ENCODE results near the gene BCORL1.

Gene BCORL1, protein sequence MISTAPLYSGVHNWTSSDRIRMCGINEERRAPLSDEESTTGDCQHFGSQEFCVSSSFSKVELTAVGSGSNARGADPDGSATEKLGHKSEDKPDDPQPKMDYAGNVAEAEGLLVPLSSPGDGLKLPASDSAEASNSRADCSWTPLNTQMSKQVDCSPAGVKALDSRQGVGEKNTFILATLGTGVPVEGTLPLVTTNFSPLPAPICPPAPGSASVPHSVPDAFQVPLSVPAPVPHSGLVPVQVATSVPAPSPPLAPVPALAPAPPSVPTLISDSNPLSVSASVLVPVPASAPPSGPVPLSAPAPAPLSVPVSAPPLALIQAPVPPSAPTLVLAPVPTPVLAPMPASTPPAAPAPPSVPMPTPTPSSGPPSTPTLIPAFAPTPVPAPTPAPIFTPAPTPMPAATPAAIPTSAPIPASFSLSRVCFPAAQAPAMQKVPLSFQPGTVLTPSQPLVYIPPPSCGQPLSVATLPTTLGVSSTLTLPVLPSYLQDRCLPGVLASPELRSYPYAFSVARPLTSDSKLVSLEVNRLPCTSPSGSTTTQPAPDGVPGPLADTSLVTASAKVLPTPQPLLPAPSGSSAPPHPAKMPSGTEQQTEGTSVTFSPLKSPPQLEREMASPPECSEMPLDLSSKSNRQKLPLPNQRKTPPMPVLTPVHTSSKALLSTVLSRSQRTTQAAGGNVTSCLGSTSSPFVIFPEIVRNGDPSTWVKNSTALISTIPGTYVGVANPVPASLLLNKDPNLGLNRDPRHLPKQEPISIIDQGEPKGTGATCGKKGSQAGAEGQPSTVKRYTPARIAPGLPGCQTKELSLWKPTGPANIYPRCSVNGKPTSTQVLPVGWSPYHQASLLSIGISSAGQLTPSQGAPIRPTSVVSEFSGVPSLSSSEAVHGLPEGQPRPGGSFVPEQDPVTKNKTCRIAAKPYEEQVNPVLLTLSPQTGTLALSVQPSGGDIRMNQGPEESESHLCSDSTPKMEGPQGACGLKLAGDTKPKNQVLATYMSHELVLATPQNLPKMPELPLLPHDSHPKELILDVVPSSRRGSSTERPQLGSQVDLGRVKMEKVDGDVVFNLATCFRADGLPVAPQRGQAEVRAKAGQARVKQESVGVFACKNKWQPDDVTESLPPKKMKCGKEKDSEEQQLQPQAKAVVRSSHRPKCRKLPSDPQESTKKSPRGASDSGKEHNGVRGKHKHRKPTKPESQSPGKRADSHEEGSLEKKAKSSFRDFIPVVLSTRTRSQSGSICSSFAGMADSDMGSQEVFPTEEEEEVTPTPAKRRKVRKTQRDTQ (N-terminal part only)

DNA sequence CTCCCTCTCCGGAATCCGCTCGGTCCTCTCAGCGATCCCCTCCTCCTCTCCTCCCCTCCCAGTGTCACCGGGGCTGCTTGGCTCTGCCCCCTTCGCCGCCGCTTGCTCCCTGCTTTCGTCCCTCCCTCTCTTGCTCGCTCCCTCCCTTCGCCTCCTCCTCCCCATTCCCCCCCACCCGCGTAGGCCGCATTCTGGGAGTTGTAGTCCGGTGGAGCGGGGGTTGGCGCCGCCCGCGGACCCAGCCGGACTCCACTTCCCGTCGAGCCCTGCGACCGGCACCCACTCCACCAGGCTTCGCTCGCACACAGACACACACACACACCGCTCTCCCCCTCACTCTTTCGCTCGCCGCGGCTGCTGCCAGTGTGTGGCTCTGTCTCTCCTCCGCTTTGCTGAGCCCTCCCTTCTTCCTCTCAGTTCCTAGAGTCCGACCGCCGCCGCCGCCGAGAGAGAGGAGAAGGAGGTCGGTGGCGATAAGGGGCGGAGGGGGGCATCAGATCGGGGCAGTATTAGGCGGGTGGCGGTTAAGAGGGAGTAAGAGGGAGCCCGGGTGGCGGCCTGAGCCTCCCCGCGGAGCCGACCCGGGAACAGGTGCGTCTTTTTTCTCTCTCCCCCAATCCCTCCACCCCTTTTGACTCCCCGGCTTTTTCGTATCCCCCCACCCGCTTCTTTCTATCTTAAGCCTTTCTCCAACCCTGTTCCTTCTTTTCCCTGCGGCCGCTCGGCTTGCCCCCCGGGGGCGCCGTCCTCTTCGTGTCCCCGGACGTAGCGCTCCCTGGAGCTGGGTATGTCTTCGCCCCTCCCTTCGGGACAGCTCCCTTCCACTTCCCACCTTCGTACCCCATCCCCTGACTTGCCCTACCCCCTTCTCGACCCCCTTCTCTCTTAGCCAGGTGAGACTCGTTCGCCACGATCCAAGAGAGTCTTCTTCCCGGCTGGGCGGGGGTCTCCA lies at the start of gene BCORL1:
Gene BCORL1, plus strand, starts transcription at position 336 of the 952 bp plus-strand sequence. CDS start 22,597 bp downstream, outside the sequence.
- H3K4me1 ChIP-seq (ENCODE audit: insufficient read depth, low read length) = peaks cover 26% of the 10 kb centered on the region
- no peaks in the 10 kb centered on the region for H3K36me3 ChIP-seq (ENCODE audit: insufficient read depth, low read length)
- H3K27ac ChIP-seq (ENCODE audit: low read length) = no peak within 1 kb of the TSS; the same call in 1 of the 2 replicates
- peak; percentile 93 for DNase-seq
- peaks cover 11% of the 10 kb centered on the region for H3K79me2 ChIP-seq (ENCODE audit: insufficient read depth, low read length)
- H3K27me3 ChIP-seq (ENCODE audit: insufficient read depth, low read length, poor library complexity) = peaks cover 14% of the 10 kb centered on the region
- H3K4me3 ChIP-seq (ENCODE audit: low read depth in 1 of 2, low read length in 2 of 2) = peak within 1 kb of the TSS; percentile 7 to 60; a peak in 2 of 4 replicates
- H3K9me3 ChIP-seq (ENCODE audit: insufficient read depth, low read length, severe bottlenecking) = no peaks in the 10 kb centered on the region
- H2AFZ ChIP-seq (ENCODE audit: low read depth, low read length) = peak within 1 kb of the TSS; percentile 56
- no peak within 1 kb of the TSS; the same call in 1 of the 2 replicates for H3K4me2 ChIP-seq (ENCODE audit: insufficient read depth, low read length)
- 0 out of 2 replicates have a peak within 1 kb of the TSS, but pooled peaks have one; percentile 53 for H3K9ac ChIP-seq (ENCODE audit: low read depth, low read length)
- no peak for TF ChIP-seq EZH2 (IDR thresholded peaks at IDR 0.05; ENCODE audit: borderline replicate concordance, low read depth, low read length, severe bottlenecking)
- TF ChIP-seq, protein P1, sequence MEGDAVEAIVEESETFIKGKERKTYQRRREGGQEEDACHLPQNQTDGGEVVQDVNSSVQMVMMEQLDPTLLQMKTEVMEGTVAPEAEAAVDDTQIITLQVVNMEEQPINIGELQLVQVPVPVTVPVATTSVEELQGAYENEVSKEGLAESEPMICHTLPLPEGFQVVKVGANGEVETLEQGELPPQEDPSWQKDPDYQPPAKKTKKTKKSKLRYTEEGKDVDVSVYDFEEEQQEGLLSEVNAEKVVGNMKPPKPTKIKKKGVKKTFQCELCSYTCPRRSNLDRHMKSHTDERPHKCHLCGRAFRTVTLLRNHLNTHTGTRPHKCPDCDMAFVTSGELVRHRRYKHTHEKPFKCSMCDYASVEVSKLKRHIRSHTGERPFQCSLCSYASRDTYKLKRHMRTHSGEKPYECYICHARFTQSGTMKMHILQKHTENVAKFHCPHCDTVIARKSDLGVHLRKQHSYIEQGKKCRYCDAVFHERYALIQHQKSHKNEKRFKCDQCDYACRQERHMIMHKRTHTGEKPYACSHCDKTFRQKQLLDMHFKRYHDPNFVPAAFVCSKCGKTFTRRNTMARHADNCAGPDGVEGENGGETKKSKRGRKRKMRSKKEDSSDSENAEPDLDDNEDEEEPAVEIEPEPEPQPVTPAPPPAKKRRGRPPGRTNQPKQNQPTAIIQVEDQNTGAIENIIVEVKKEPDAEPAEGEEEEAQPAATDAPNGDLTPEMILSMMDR (IDR thresholded peaks at IDR 0.05; ENCODE audit: borderline replicate concordance, extremely low read depth, low read length, poor library complexity, severe bottlenecking) = peak; percentile 2
- peak; percentile 91 for ATAC-seq (ENCODE audit: insufficient read depth, low read depth)
- no peaks in the 10 kb centered on the region; the same call in 1 of the 2 replicates for H4K20me1 ChIP-seq (ENCODE audit: insufficient read depth, low read length)

DNA sequence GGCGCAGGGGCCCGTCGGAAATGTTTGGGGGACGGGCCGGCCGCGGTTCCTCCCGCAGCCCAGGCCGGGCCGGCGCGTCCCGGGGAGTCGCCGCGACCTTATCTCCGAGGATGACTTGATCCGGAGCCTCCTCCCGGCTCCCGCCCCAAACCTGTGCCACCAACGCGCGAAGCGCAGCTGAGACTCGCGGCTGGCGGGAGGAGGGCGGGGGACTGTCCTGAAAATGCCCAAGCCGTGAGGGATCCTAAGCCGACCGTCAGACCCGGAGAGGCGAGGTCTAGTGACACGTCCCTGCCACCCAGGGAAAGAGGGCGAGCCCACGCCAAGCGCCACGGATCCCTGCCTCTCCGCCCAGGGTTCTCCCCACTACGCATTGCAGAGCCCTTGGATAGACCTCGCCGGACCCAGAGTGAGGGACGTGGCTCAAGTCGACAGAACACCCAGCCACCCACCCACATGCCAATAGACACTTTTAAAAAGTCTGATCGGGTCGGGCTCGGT lies 49.6 kb upstream of the BCORL1 start:
- Histone ChIP-seq H4K20me1 (ENCODE audit: insufficient read depth, low read length) (no peaks in the 10 kb centered on the region), H3K9me3 (ENCODE audit: insufficient read depth, low read length, severe bottlenecking) (no peaks in the 10 kb centered on the region), H3K4me1 (ENCODE audit: insufficient read depth, low read length) (peaks cover 12% of the 10 kb centered on the region), H3K27ac (ENCODE audit: low read length) (no peak overlapping the region), H3K4me2 (ENCODE audit: insufficient read depth, low read length) (peak overlapping the region; percentile 50; the same call in 1 of the 2 replicates), H3K79me2 (ENCODE audit: insufficient read depth, low read length) (no peaks in the 10 kb centered on the region), H3K9ac (ENCODE audit: low read depth, low read length) (no peak overlapping the region; the same call in 1 of the 2 replicates), H3K27me3 (ENCODE audit: insufficient read depth, low read length, poor library complexity) (no peaks in the 10 kb centered on the region), H3K4me3 (ENCODE audit: low read depth in 1 of 2, low read length in 2 of 2) (no peak overlapping the region; a peak in 1 of 4 replicates), H3K36me3 (ENCODE audit: insufficient read depth, low read length) (peaks cover 16% of the 10 kb centered on the region), H2AFZ (ENCODE audit: low read depth, low read length) (no peak overlapping the region)
- DNase-seq = no peak
- ATAC-seq (ENCODE audit: insufficient read depth, low read depth) = no peak
- no peak for TF ChIP-seq EZH2 (IDR thresholded peaks at IDR 0.05; ENCODE audit: borderline replicate concordance, low read depth, low read length, severe bottlenecking)
- TF ChIP-seq, protein P1 (IDR thresholded peaks at IDR 0.05; ENCODE audit: borderline replicate concordance, extremely low read depth, low read length, poor library complexity, severe bottlenecking) = no peak

GRCh38 chrX:129933700-129934099 lies 48.7 kb upstream of the BCORL1 start:
- no peaks in the 10 kb centered on the region for H3K27me3 ChIP-seq (ENCODE audit: insufficient read depth, low read length, poor library complexity)
- no peak overlapping the region for H3K4me3 ChIP-seq (ENCODE audit: low read depth in 1 of 2, low read length in 2 of 2)
- H3K27ac ChIP-seq (ENCODE audit: low read length) = no peak overlapping the region
- no peak for TF ChIP-seq EZH2 (IDR thresholded peaks at IDR 0.05; ENCODE audit: borderline replicate concordance, low read depth, low read length, severe bottlenecking)
- TF ChIP-seq, protein P1 (IDR thresholded peaks at IDR 0.05; ENCODE audit: borderline replicate concordance, extremely low read depth, low read length, poor library complexity, severe bottlenecking) = no peak
- ATAC-seq (ENCODE audit: insufficient read depth, low read depth) (no peak), DNase-seq (no peak)
- H3K9ac ChIP-seq (ENCODE audit: low read depth, low read length) = no peak overlapping the region
- H3K4me1 ChIP-seq (ENCODE audit: insufficient read depth, low read length) = peaks cover 12% of the 10 kb centered on the region
- H3K4me2 ChIP-seq (ENCODE audit: insufficient read depth, low read length) = no peak overlapping the region
- peaks cover 15% of the 10 kb centered on the region for H3K36me3 ChIP-seq (ENCODE audit: insufficient read depth, low read length)
- no peaks in the 10 kb centered on the region for H3K79me2 ChIP-seq (ENCODE audit: insufficient read depth, low read length)
- no peaks in the 10 kb centered on the region for H4K20me1 ChIP-seq (ENCODE audit: insufficient read depth, low read length)
- H3K9me3 ChIP-seq (ENCODE audit: insufficient read depth, low read length, severe bottlenecking) = no peaks in the 10 kb centered on the region
- H2AFZ ChIP-seq (ENCODE audit: low read depth, low read length) = no peak overlapping the region
